HEK293 (cell line): ENCODE measurements around the gene STIM1.

ENCODE experiments used
- TCF7L2 ChIP-seq: IDR thresholded peaks from 2 replicates; pipeline ENCODE4 v1.6.1; 2011; ENCODE audit warnings: low read depth, mild to moderate bottlenecking, inconsistent platforms, low read length, moderate library complexity, borderline replicate concordance
- ZNF776 ChIP-seq: fragments of 450-650 bp; formaldehyde crosslinking; IDR thresholded peaks from 2 replicates; pipeline ENCODE4 v1.5.0; 2017; ENCODE audit warnings: missing biosample characterization, missing genetic modification characterization, borderline replicate concordance

GRCh38 chr11:3830088-3830487 is 25.4 kb upstream of the STIM1 start:
- TF ChIP-seq TCF7L2 (no peak), ZNF776 (no peak)
